ENCODE data around the gene PKP1.

PKP1 gene

GRCh38 chr1:201329801-201330200 is 46.5 kb downstream of the PKP1 start:
- TF ChIP-seq CTCF (IDR thresholded peaks at IDR 0.05; ENCODE audit: insufficient read depth, low read depth, low read length, missing control alignments), result no peak
- DNase-seq (ENCODE audit: low read depth), result no peak
- H3K4me3 ChIP-seq (ENCODE audit: low read length), result no peak overlapping the region

DNA sequence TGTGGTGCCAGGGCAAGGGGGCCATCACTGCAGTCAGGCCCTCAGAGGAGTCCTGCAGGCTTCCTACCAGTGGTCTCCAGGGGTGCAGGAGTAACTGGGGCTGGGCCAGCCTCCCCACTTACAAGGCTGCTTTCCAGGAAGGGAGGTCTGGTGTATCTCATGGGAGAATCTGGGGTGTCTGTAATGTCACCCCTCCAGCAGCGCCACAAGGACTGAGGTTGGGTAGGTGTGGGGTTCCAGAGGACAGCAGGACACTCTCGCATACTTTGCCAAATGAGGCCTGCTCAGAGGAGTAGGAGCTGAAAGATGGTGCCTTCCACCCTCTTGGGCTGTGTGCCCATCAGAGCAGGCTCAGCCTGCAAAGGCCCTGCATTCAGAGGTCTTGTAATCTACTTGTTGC is 47.2 kb downstream of the PKP1 start:
- no peak overlapping the region for H3K4me3 ChIP-seq (ENCODE audit: low read length)
- no peak for TF ChIP-seq CTCF (IDR thresholded peaks at IDR 0.05; ENCODE audit: insufficient read depth, low read depth, low read length, missing control alignments)
- no peak for DNase-seq (ENCODE audit: low read depth)

GRCh38 chr1:201331166-201331565 is 47.9 kb downstream of the PKP1 start:
- no peak for TF ChIP-seq CTCF (IDR thresholded peaks at IDR 0.05; ENCODE audit: insufficient read depth, low read depth, low read length, missing control alignments)
- DNase-seq (ENCODE audit: low read depth), result no peak
- H3K4me3 ChIP-seq (ENCODE audit: low read length), result no peak overlapping the region

- H3K4me3 ChIP-seq (ENCODE audit: low read length), result no peak overlapping the region
- no peak for DNase-seq (ENCODE audit: low read depth)
- TF ChIP-seq CTCF (IDR thresholded peaks at IDR 0.05; ENCODE audit: insufficient read depth, low read depth, low read length, missing control alignments), result no peak
Measured at GRCh38 chr1:201332021-201332420, 48.7 kb downstream of the PKP1 start.

GRCh38 chr1:201332616-201333335 is 49.5 kb downstream of the PKP1 start:
- no peak for TF ChIP-seq CTCF (IDR thresholded peaks at IDR 0.05; ENCODE audit: insufficient read depth, low read depth, low read length, missing control alignments)
- DNase-seq (ENCODE audit: low read depth), result no peak
- H3K4me3 ChIP-seq (ENCODE audit: low read length), result no peak overlapping the region

DNA sequence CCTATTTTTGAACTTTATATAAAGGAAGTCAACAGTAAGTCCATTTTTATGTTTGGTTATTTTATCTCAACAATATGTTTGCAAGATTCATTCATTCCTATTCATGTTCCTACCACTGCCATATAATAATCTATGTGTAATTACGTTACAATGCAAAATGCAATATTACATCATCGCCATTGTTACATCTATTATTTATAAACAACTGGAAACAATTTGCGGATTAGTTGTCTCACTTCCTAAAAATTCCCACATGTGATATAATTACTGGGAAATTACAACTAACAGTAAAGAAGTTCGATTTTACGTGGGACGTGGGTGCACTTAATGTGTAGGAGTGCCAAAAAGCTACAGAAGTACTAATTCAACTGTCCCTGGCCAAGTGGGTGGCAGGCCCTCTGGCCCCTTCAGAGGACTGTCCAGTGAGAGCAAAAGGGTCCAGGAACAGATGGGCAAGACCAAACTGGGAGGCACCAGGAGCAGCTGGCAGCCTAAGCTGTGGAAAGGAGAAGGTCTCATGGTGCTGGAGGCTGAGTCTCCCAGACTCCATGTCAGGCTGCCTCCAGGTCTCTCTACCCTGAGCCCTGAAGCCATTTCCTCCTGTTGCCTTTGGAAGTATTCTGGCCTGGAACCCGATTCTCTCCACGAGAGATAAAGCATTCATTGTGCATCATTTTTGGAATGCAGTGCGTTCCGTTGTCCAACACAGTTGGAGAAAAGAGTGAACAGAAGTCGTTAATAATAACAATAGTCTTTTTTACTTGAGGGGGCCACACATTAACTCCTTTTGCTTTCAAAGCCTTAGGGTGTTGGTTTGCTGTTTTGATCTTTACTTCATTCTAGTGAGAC is 51.2 kb downstream of the PKP1 start:
- H3K4me3 ChIP-seq (ENCODE audit: low read length), result no peak overlapping the region
- TF ChIP-seq CTCF (IDR thresholded peaks at IDR 0.05; ENCODE audit: insufficient read depth, low read depth, low read length, missing control alignments), result no peak
- DNase-seq (ENCODE audit: low read depth), result peak; percentile 49

Data from epithelial cell of esophagus (primary cell).